Activated CD4-positive, alpha-beta T cell treated with anti-CD3 and anti-CD28 coated beads for 24 hours (primary cell): ENCODE data around the gene TMEM91.
A peak's percentile ranks its signal among the peaks of the same experiment; 100 is the strongest.
"Not testable (repeated sequence)": the region's sequence is repeated elsewhere in the genome, so short reads cannot be mapped to it uniquely, and the experiment has no call there.

Source experiments
- DNase-seq, 2 donors: peaks; one replicate each; pipeline ENCODE4 v3.0.0-alpha.2; 2020; ENCODE audit warnings: low read depth in 2 of 2

The TMEM91 gene

GRCh38 chr19:41376241-41376997 lies at the start of gene TMEM91:
Gene TMEM91 (plus strand): TSS chr19:41376533. CDS start chr19:41378310, 1,777 bp downstream.
- no peak for DNase-seq

GRCh38 chr19:41327076-41327575 lies 49.2 kb upstream of the TMEM91 start:
- DNase-seq: no peak

- DNase-seq: peak; percentile 71 to 81
These were observed 48.7 kb upstream of the TMEM91 start for GRCh38 chr19:41327576-41328156.

- no peak for DNase-seq
These were observed 48.0 kb upstream of the TMEM91 start for GRCh38 chr19:41328157-41328841.

GRCh38 chr19:41328842-41329225 lies 47.5 kb upstream of the TMEM91 start:
- DNase-seq: no peak

- DNase-seq: no peak
These were observed 45.9 kb upstream of the TMEM91 start for GRCh38 chr19:41330481-41330880.

GRCh38 chr19:41330946-41331678 lies 45.2 kb upstream of the TMEM91 start:
- DNase-seq: no peak

GRCh38 chr19:41332000-41332399 lies 44.3 kb upstream of the TMEM91 start:
- no peak for DNase-seq

GRCh38 chr19:41332468-41332867 lies 43.9 kb upstream of the TMEM91 start:
- no peak for DNase-seq

GRCh38 chr19:41334793-41335192 lies 41.5 kb upstream of the TMEM91 start:
- DNase-seq: no peak

GRCh38 chr19:41335467-41335866 lies 40.9 kb upstream of the TMEM91 start:
- DNase-seq: no peak

GRCh38 chr19:41339936-41340335 lies 36.4 kb upstream of the TMEM91 start:
- DNase-seq: no peak

- DNase-seq: no peak
These were observed 34.5 kb upstream of the TMEM91 start for GRCh38 chr19:41341669-41342490.

- DNase-seq: no peak
These were observed 32.2 kb upstream of the TMEM91 start for GRCh38 chr19:41344162-41344561.

- not testable (repeated sequence) for DNase-seq
These were observed 29.4 kb upstream of the TMEM91 start for GRCh38 chr19:41346916-41347315.

- DNase-seq: no peak
These were observed 25.5 kb upstream of the TMEM91 start for GRCh38 chr19:41350735-41351338.

GRCh38 chr19:41351339-41352245 lies 24.7 kb upstream of the TMEM91 start:
- peak; percentile 68 for DNase-seq

GRCh38 chr19:41352279-41352608 lies 24.1 kb upstream of the TMEM91 start:
- no peak for DNase-seq

GRCh38 chr19:41352609-41353465 lies 23.5 kb upstream of the TMEM91 start:
- DNase-seq: peak; percentile 53 to 68
